ENCODE data around the gene ZSWIM5.

DNA sequence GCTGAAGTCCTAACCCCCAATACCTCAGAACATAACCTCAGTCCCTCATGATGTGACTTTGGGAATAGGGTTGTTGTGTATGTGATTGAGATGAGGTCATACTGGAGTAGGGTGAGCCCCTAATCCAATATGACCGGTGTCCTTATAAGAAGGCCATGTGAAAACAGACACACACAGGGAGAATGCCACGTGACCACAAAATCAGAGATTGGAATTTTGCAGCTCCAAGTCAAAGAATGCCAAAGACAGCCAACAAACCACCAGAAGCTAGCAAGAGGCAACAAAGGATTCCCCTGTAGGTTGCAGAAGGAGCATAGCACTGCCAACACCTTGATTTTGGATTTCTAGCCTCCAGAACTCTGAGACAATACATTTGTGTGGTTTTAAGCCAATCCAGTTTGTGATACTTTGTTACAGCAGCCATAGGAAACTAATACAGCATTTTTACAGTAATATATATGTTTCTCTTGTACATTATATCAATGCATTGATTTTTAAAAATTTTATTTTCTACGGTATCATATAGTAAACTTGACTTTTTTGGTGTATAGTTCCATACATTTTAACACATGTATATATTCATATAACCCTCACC lies 5.4 kb downstream of the ZSWIM5 start:
- no peak for TF ChIP-seq CTCF (conservative IDR thresholded peaks at IDR 0.05; ENCODE audit: low read depth, low read length)
- TF ChIP-seq EZH2 (IDR thresholded peaks at IDR 0.05; ENCODE audit: low read length, unreplicated experiment): no peak

All from PC-3 (cell line).